Upper lobe of left lung (tissue), 6 donors: Measurements from ENCODE around the gene SMTNL1. TPM values are rescaled to one million over a fixed set of nuclear protein-coding genes. Genes with fewer than 3 reads are reported as not detected.

Source experiments
- ATAC-seq, 2 donors: fragments of 200-7000 bp; cut with Tn5 transposase; one replicate each; pipeline ENCODE4 v1.9.1; 2022; ENCODE audit warnings: mild to moderate bottlenecking in 2 of 2, moderate library complexity in 2 of 2; ENCODE audit not compliant: low FRiP score in 2 of 2
- DNase-seq, 2 donors: peaks; one replicate each; pipeline ENCODE4 v3.0.0-alpha.2; 2019 to 2020
- H3K27ac ChIP-seq, 4 donors: fragments of 200-600 bp; sonication (generic); one replicate each; pipeline ENCODE4 v1.5.1; 2016 to 2019
- H3K27me3 ChIP-seq, 4 donors: fragments of 200-600 bp; sonication (generic); one replicate each; pipeline ENCODE4 v1.5.1; 2017 to 2019
- H3K36me3 ChIP-seq, 4 donors: fragments of 200-600 bp; sonication (generic); one replicate each; pipeline ENCODE4 v1.5.1; 2016 to 2019
- H3K4me1 ChIP-seq, 4 donors: fragments of 200-600 bp; sonication (generic); one replicate each; pipeline ENCODE4 v1.5.1; 2018 to 2019
- H3K4me3 ChIP-seq, 4 donors: fragments of 200-600 bp; sonication (generic); one replicate each; pipeline ENCODE4 v1.5.1; 2017 to 2019; ENCODE audit warnings: mild to moderate bottlenecking in 2 of 4, moderate library complexity in 1 of 4
- H3K9me3 ChIP-seq, 4 donors: fragments of 200-600 bp; sonication (generic); one replicate each; pipeline ENCODE4 v1.5.1; 2018 to 2019
- EP300 ChIP-seq, 4 donors: sonication (generic); formaldehyde crosslinking; IDR thresholded peaks; one replicate each; pipeline ENCODE4 v1.5.1; 2017; ENCODE audit warnings: antibody characterized with exemption in 4 of 4, control low read depth in 2 of 4
- POLR2A ChIP-seq, 4 donors: fragments of 450-650 bp; IDR thresholded peaks; one replicate each; pipeline ENCODE4 v1.5.1; 2016 to 2017; ENCODE audit warnings: antibody characterized with exemption in 4 of 4, mild to moderate bottlenecking in 2 of 4
- POLR2AphosphoS5 ChIP-seq, 2 donors: sonication (generic); formaldehyde crosslinking; IDR thresholded peaks; one replicate each; pipeline ENCODE4 v1.5.1; 2017; ENCODE audit warnings: antibody characterized with exemption in 2 of 2
- WGBS, 2 donors: methylation state at CpG; one replicate each; pipeline ENCODE4 v1.1.5; 2017 to 2018; 5-methylcytosine and 5-hydroxymethylcytosine counted together
- total RNA-seq, 6 donors: library from RNA; depleted of rRNA in 4 of 6; stranded (reverse); fragments of >200 nt in 4 of 6; gene quantifications; one replicate each; pipeline versions ENCODE4 v1.1.0 to v1.2.1, GENCODE V29; 2016 to 2021
- TF ChIP-seq, protein P1 (sequence below), 6 experiments: fragments of 450-650 bp in 4 of 6; fragments of 200-600 bp in 2 of 6; sonication (generic) in 2 of 6; IDR thresholded peaks; one replicate each; pipeline ENCODE4 v1.5.1; 2016 to 2019; ENCODE audit warnings: antibody characterized with exemption in 6 of 6
- donor health status: DM: no; HTN: no; CAD: no; lungs with moderate emphysema.
- donor health status: DM: no; HTN: yes; CAD: no; lungs with severe emphysema.

Gene SMTNL1
- total RNA-seq, 6 donors from 2014 or later: not detected

DNA sequence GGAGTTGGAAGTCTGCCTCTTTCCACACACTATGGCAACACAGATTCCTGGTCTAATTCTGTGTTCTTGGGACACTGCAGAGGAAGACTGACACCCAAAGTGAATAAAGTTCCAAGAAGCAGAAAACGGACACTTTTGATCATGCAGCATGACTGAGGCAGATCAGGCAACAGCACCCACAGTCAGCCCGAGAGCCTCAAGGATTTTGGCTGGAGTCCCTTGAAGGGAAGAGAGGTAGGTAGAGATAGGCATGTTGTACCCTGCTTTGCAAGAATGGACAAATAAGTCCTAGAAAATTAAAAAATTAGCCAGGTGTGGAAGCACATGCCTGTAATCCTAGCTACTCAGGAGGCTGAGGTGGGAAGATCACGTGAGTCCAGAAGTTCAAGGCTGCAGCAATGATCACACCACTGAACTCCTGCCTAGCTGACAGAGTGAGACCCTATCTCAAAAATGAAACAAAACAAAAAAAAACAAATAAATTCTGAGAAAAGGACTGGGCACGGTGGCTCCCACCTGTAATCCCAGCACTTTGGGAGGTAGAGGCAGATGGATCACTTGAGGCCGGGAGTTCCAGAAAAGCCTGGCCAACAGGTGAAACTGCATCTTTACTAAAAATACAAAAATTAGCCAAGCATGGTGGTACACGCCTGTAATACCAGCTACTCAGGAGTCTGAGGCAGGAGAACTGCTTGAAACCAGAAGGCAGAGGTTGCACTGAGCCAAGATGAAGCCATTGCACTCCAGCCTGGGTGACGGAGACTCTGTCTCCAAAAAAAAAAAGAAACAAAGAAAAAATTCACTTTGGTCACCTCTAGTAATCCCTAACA, 28.8 kb upstream of the SMTNL1 start:
- ATAC-seq: no peak
- Histone ChIP-seq H3K36me3 (peaks cover 0 to 5% (median 0%) of the 10 kb centered on the region in 4 donors), H3K4me1 (peaks cover under 1 to 6% (median 3%) of the 10 kb centered on the region in 4 donors), H3K27ac (no peak overlapping the region), H3K4me3 (no peak overlapping the region), H3K9me3 (no peaks in the 10 kb centered on the region), H3K27me3 (no peaks in the 10 kb centered on the region)
- 92 to 93% methylated on average over 7 of the region's 7 CpGs for WGBS, 2 donors
- no peak for DNase-seq
- no peak for TF ChIP-seq POLR2AphosphoS5 (IDR thresholded peaks at IDR 0.05)
- TF ChIP-seq POLR2A (IDR thresholded peaks at IDR 0.05): no peak
- TF ChIP-seq, protein P1, sequence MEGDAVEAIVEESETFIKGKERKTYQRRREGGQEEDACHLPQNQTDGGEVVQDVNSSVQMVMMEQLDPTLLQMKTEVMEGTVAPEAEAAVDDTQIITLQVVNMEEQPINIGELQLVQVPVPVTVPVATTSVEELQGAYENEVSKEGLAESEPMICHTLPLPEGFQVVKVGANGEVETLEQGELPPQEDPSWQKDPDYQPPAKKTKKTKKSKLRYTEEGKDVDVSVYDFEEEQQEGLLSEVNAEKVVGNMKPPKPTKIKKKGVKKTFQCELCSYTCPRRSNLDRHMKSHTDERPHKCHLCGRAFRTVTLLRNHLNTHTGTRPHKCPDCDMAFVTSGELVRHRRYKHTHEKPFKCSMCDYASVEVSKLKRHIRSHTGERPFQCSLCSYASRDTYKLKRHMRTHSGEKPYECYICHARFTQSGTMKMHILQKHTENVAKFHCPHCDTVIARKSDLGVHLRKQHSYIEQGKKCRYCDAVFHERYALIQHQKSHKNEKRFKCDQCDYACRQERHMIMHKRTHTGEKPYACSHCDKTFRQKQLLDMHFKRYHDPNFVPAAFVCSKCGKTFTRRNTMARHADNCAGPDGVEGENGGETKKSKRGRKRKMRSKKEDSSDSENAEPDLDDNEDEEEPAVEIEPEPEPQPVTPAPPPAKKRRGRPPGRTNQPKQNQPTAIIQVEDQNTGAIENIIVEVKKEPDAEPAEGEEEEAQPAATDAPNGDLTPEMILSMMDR (IDR thresholded peaks at IDR 0.05): no peak
- TF ChIP-seq EP300 (IDR thresholded peaks at IDR 0.05): no peak

DNA sequence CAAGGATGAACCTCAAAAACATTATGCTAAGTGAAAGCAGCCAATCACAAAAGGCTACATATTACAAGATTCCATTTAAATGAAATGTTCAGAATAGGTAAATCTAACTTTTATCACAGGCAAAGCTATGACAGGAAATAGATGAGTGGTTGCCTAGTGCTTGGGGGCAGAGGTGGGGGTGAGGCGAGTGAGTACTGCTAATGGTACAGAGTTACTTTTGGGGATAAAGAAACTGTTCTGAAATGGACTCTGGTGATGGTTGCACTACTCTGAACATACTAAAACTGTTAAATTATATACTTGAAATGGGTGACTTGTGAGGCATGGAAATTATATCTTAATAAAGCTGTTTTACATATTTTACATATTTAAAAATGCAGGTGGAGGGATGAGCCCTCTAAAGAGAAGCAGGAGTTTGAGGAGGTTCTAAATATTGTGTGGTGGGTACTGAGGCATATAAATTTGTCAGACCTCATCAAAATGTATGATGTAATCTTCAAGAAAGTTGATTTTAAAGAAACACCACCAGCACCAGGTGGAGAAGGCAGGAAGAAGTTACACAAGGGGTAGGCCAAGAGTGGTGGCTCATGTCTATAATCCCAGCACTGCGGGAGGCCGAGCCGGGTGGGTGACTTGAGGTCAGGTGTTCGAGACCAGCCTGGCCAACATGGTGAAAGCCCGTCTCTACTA, 25.5 kb upstream of the SMTNL1 start:
- Histone ChIP-seq H3K4me1 (peaks cover 11 to 27% (median 16%) of the 10 kb centered on the region in 4 donors), H3K27me3 (no peaks in the 10 kb centered on the region), H3K36me3 (no peaks in the 10 kb centered on the region), H3K9me3 (no peaks in the 10 kb centered on the region), H3K4me3 (no peak overlapping the region), H3K27ac (no peak overlapping the region)
- WGBS, 2 donors: 89 to 97% methylated on average over 6 of the region's 6 CpGs
- no peak for DNase-seq
- TF ChIP-seq POLR2AphosphoS5 (IDR thresholded peaks at IDR 0.05) (no peak), EP300 (IDR thresholded peaks at IDR 0.05) (no peak), POLR2A (IDR thresholded peaks at IDR 0.05) (no peak)
- TF ChIP-seq, protein P1 (IDR thresholded peaks at IDR 0.05): no peak
- ATAC-seq: no peak

DNA sequence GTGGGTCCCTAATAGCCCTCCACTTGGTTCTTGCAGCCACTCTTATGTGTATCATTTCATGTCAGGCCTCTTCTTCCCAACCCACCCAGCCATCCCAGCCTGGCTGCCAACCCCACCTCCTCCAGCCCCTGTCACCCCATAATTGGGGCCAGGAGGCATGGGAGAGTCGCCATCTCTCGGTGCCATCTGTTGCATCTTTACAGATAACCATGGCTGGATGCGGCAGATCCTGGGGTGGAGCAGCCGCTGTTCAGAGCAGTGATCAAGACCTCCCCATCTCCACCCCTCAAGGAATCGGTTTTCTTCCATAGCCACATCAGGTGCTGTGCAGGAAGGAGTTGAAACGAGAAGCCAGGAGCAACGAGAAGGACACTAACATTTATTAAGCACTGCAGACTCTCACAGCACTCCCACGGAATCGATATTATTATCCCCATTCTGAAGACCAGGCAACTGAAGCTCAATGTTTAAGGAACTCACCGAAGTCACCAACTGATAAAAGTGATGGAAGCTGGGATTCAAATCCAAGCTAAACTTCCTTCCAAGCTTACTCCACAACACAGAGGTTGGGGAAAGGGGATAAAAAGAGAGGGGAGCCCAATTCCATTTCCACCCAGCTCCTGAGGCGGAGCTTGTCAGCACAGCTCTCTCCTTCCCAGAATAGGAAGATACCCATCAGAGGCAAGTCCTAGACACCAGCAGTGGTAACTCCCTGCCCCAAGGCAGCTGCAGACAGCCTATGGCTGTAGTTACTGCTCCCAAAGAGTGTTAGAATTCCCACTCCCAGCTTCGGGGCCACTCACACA, 24.5 kb upstream of the SMTNL1 start:
- 89% methylated on average over 10 to 12 of the region's 12 CpGs for WGBS, 2 donors
- TF ChIP-seq POLR2AphosphoS5 (IDR thresholded peaks at IDR 0.05) (no peak), POLR2A (IDR thresholded peaks at IDR 0.05) (no peak), EP300 (IDR thresholded peaks at IDR 0.05) (no peak)
- TF ChIP-seq, protein P1 (IDR thresholded peaks at IDR 0.05): no peak
- DNase-seq (no peak), ATAC-seq (no peak)
- H3K4me3 ChIP-seq: no peak overlapping the region
- no peaks in the 10 kb centered on the region for H3K36me3 ChIP-seq
- H3K27me3 ChIP-seq: no peaks in the 10 kb centered on the region
- H3K4me1 ChIP-seq: peaks cover 11 to 27% (median 16%) of the 10 kb centered on the region in 4 donors
- peak overlapping the region in 1 of 4 donors; percentile 71 for H3K27ac ChIP-seq
- H3K9me3 ChIP-seq: no peaks in the 10 kb centered on the region

DNA sequence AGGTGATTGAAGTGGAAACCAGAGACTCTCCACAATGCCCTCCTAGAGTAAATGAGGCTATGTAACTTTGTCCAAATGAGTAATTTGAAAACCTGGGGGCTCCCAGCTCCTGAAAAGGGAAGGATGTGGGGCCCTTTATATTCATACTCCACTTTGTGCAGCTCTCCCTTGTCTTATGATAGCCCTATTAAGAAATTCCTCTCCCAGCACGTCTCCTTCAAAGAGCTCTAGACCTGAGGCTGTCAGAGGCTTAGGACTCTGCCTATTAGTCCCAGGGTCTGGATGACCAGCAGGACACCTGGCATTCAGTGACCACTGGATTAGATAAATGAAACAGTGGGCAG, 24.0 kb upstream of the SMTNL1 start:
- H3K9me3 ChIP-seq: no peaks in the 10 kb centered on the region
- H3K27me3 ChIP-seq: no peaks in the 10 kb centered on the region
- no peak for ATAC-seq
- H3K27ac ChIP-seq: peak overlapping the region in 2 of 4 donors; percentile 71 to 73
- no peaks in the 10 kb centered on the region for H3K36me3 ChIP-seq
- peak overlapping the region in 2 of 4 donors; percentile 81 to 89 for H3K4me3 ChIP-seq
- no peak for TF ChIP-seq POLR2AphosphoS5 (IDR thresholded peaks at IDR 0.05)
- TF ChIP-seq, protein P1 (IDR thresholded peaks at IDR 0.05): no peak
- no peak for TF ChIP-seq POLR2A (IDR thresholded peaks at IDR 0.05)
- no peak for TF ChIP-seq EP300 (IDR thresholded peaks at IDR 0.05)
- 24 to 55% methylated on average over 1 of the region's 1 CpG for WGBS, 2 donors
- peaks cover 11 to 27% (median 16%) of the 10 kb centered on the region in 4 donors for H3K4me1 ChIP-seq
- DNase-seq: no peak
